Embryonic facial prominence (tissue), 1 donor: Measurements from ENCODE around the gene MRPL23.
"Not testable (repeated sequence)": the region's sequence is repeated elsewhere in the genome, so short reads cannot be mapped to it uniquely, and the experiment has no call there.

Experiments used
- DNase-seq: peaks from one replicate; pipeline ENCODE4 v3.0.0-alpha.2; 2016; ENCODE audit errors: extremely low spot score

The MRPL23 gene

GRCh38 chr11:1933416-1934334 lies 13.5 kb upstream of the MRPL23 start:
- DNase-seq: no peak

- no peak for DNase-seq
Measured at GRCh38 chr11:1934335-1935155, 12.6 kb upstream of the MRPL23 start.

- DNase-seq: no peak
Measured at GRCh38 chr11:1935156-1936071, 11.7 kb upstream of the MRPL23 start.

GRCh38 chr11:1936072-1936780 lies 10.9 kb upstream of the MRPL23 start:
- no peak for DNase-seq

- no peak for DNase-seq
Measured at GRCh38 chr11:1936781-1937615, 10.1 kb upstream of the MRPL23 start.

GRCh38 chr11:1937616-1938342 lies 9.4 kb upstream of the MRPL23 start:
- no peak for DNase-seq

- no peak for DNase-seq
Measured at GRCh38 chr11:1938343-1939005, 8.7 kb upstream of the MRPL23 start.

GRCh38 chr11:1939006-1939625 lies 8.0 kb upstream of the MRPL23 start:
- DNase-seq: peak; percentile 71

GRCh38 chr11:1939788-1940187 lies 7.3 kb upstream of the MRPL23 start:
- not testable (repeated sequence) for DNase-seq

- DNase-seq: no peak
Measured at GRCh38 chr11:1942558-1943260, 4.4 kb upstream of the MRPL23 start.

- DNase-seq: no peak
Measured at GRCh38 chr11:1943576-1943975, 3.6 kb upstream of the MRPL23 start.

GRCh38 chr11:1943977-1944376 lies 3.2 kb upstream of the MRPL23 start:
- no peak for DNase-seq

GRCh38 chr11:1947592-1948237 lies 583 bp downstream of the MRPL23 start:
- DNase-seq: no peak

GRCh38 chr11:1948389-1948788 lies 1.3 kb downstream of the MRPL23 start:
- DNase-seq: no peak

- no peak for DNase-seq
Measured at GRCh38 chr11:1949302-1949701, 2.2 kb downstream of the MRPL23 start.

- no peak for DNase-seq
Measured at GRCh38 chr11:1949922-1950321, 2.8 kb downstream of the MRPL23 start.

- no peak for DNase-seq
Measured at GRCh38 chr11:1952806-1953482, 5.8 kb downstream of the MRPL23 start.
